Prostate gland (tissue), 2 donors: ENCODE measurements around the gene ZC3HAV1.

Source experiments
- POLR2A ChIP-seq: fragments of 450-650 bp; IDR thresholded peaks from one replicate; pipeline ENCODE4 v1.6.1; 2016; ENCODE audit warnings: antibody characterized with exemption, mild to moderate bottlenecking
- TF ChIP-seq, protein P1 (sequence below), 4 experiments: fragments of 200-600 bp in 2 of 4; fragments of 450-650 bp in 2 of 4; sonication (generic) in 2 of 4; IDR thresholded peaks; 1 replicate in 3 of 4; 2 replicates in 1 of 4; pipeline ENCODE4 v1.5.1; 2016 to 2019; ENCODE audit warnings: antibody characterized with exemption in 4 of 4, mild to moderate bottlenecking in 2 of 4, moderate library complexity in 2 of 4

DNA sequence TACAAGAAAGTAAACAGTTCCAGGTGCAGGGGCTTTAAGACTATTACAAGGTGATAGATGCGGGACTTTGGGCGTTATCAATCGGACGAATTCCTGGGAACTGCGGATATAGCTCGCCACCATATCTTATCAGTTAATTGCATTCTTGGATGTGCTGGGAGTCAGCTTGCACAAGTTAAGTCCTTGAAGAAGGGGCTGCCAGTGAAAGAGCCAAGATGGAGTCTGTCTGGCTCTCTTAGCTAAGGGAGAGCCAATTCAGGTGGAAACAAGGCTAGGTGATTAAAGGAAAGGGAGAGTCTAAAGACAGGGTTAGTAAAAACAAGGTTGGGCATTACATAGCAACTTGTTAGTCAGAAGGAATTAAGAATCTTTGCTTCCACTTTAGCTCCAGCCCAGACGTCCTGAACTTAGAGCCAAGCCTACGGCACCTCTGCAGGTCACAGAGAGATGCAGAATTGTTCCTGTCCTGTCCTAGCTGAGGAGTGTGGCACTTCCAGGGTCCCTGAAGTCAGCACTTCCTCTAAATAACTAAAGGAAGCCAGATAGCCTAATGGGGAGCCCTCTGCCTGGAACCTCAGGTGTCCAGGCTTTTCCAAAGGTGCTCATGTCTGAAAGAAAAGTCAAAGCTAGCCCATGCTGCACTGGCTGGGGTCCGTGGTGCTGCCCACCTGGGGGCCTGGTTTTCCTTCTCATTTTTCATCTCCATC lies 17.3 kb downstream of the ZC3HAV1 start:
- TF ChIP-seq, protein P1, sequence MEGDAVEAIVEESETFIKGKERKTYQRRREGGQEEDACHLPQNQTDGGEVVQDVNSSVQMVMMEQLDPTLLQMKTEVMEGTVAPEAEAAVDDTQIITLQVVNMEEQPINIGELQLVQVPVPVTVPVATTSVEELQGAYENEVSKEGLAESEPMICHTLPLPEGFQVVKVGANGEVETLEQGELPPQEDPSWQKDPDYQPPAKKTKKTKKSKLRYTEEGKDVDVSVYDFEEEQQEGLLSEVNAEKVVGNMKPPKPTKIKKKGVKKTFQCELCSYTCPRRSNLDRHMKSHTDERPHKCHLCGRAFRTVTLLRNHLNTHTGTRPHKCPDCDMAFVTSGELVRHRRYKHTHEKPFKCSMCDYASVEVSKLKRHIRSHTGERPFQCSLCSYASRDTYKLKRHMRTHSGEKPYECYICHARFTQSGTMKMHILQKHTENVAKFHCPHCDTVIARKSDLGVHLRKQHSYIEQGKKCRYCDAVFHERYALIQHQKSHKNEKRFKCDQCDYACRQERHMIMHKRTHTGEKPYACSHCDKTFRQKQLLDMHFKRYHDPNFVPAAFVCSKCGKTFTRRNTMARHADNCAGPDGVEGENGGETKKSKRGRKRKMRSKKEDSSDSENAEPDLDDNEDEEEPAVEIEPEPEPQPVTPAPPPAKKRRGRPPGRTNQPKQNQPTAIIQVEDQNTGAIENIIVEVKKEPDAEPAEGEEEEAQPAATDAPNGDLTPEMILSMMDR (IDR thresholded peaks at IDR 0.05) = no peak
- TF ChIP-seq POLR2A = no peak
